Caco-2 (cell line): ENCODE results near the gene TGFA. TPM values are rescaled to one million over a fixed set of nuclear protein-coding genes. Genes with fewer than 3 reads are reported as not detected.

ENCODE experiments used
- BruUV-seq: library from RNA; stranded (reverse); fragments of 400-500 nt; replicated peaks from 2 replicates; lab custom pipeline; 2021; lab: Mats Ljungman, UMichigan
- CTCF ChIA-PET: fragments of 300-600 bp; sonication (Branson Sonifier 250); formaldehyde crosslinking; loops from one replicate; lab custom pipeline; 2022; ENCODE audit warnings: antibody characterized with exemption; lab: Charles Lee
- POLR2A ChIA-PET: fragments of 300-600 bp; sonication (Branson Sonifier 250); formaldehyde crosslinking; loops from one replicate; lab custom pipeline; 2022; ENCODE audit warnings: antibody characterized with exemption; lab: Charles Lee
- DNase-seq, 2 experiments: peaks; one replicate each; pipeline versions ENCODE4 v3.0.0 to v3.0.0-alpha.2; 2020 to 2022
- H3K27me3 ChIP-seq: replicated peaks from 2 replicates; pipeline ENCODE4 v1.6.0; 2011; ENCODE audit warnings: low read length; ENCODE audit not compliant: control insufficient read depth, insufficient read depth
- H3K36me3 ChIP-seq: 2 replicates; pipeline ENCODE4 v1.5.1; 2011; ENCODE audit warnings: low read length; ENCODE audit not compliant: control insufficient read depth, insufficient read depth
- H3K4me1 ChIP-seq: fragments of 250-450 bp; sonication (Bioruptor Pico); 2 replicates; pipeline ENCODE4 v1.5.1; 2020; ENCODE audit warnings: mild to moderate bottlenecking
- H3K4me3 ChIP-seq: 2 replicates; pipeline ENCODE4 v1.5.1; 2011; ENCODE audit warnings: low read depth, mild to moderate bottlenecking, control low read depth, low read length
- H3K9me3 ChIP-seq: fragments of 250-450 bp; sonication (Bioruptor Pico); 2 replicates; pipeline ENCODE4 v1.5.1; 2020; ENCODE audit warnings: mild to moderate bottlenecking, moderate library complexity
- H3K27ac Mint-ChIP-seq: one replicate; pipeline ENCODE4 v1.8.0; 2022; ENCODE audit warnings: mixed read lengths; ENCODE audit not compliant: unreplicated experiment
- H3K27me3 Mint-ChIP-seq: one replicate; pipeline ENCODE4 v1.8.0; 2022; ENCODE audit warnings: mixed read lengths; ENCODE audit not compliant: insufficient read depth, unreplicated experiment
- H3K36me3 Mint-ChIP-seq: one replicate; pipeline ENCODE4 v1.8.0; 2022; ENCODE audit warnings: mild to moderate bottlenecking, mixed read lengths; ENCODE audit not compliant: insufficient read depth, unreplicated experiment
- H3K4me1 Mint-ChIP-seq: one replicate; pipeline ENCODE4 v1.8.0; 2022; ENCODE audit warnings: low read depth, mixed read lengths; ENCODE audit not compliant: unreplicated experiment
- H3K4me3 Mint-ChIP-seq: one replicate; pipeline ENCODE4 v1.8.0; 2022; ENCODE audit warnings: mild to moderate bottlenecking, moderate library complexity, mixed read lengths; ENCODE audit not compliant: unreplicated experiment
- H3K9me3 Mint-ChIP-seq: one replicate; pipeline ENCODE4 v1.8.0; 2022; ENCODE audit warnings: mixed read lengths; ENCODE audit not compliant: unreplicated experiment
- CTCF ChIP-seq, 2 experiments: fragments of 200-600 bp in 1 of 2; IDR thresholded peaks; 1 replicate in 1 of 2; 2 replicates in 1 of 2; pipeline versions ENCODE4 v1.5.1 to v1.8.0; 2011 to 2022; ENCODE audit warnings: antibody characterized with exemption in 1 of 2, control low read depth in 1 of 2, inconsistent platforms in 1 of 2, low read depth in 1 of 2, low read length in 1 of 2, mild to moderate bottlenecking in 1 of 2, moderate library complexity in 1 of 2; ENCODE audit not compliant: insufficient read depth in 1 of 2, severe bottlenecking in 1 of 2, unreplicated experiment in 1 of 2
- intact Hi-C: fragments of 100-400 bp; cut with micrococcal nuclease; formaldehyde crosslinking; loops from one replicate; pipeline ENCODE4 v1.10.0; 2022; ENCODE audit not compliant: unreplicated experiment
- total RNA-seq: library from RNA; stranded (reverse); gene quantifications from 2 replicates; pipeline ENCODE4 v1.2.3, GENCODE V29; 2022

TGFA gene
- total RNA-seq, 1 experiment from 2014 or later = 0.70 TPM

- no peak for DNase-seq
- Histone ChIP-seq H3K27me3 (no peaks in the 10 kb centered on the region; the same call in 1 of the 2 replicates), H3K4me1 (no peaks in the 10 kb centered on the region), H3K36me3 (no peaks in the 10 kb centered on the region), H3K4me3 (no peak overlapping the region), H3K9me3 (no peaks in the 10 kb centered on the region)
- Mint-ChIP-seq H3K27ac (no peak overlapping the region), H3K4me1 (no peaks in the 10 kb centered on the region), H3K9me3 (no peaks in the 10 kb centered on the region), H3K27me3 (peaks cover 14% of the 10 kb centered on the region), H3K36me3 (no peaks in the 10 kb centered on the region), H3K4me3 (no peak overlapping the region)
- no TSS peak for BruUV-seq
- TF ChIP-seq CTCF (IDR thresholded peaks at IDR 0.05; ENCODE audit: insufficient read depth in 1 of 2, low read depth in 1 of 2, low read length in 1 of 2, severe bottlenecking in 1 of 2, unreplicated experiment in 1 of 2) = no peak
- POLR2A ChIA-PET = no interaction called here
- CTCF ChIA-PET = no interaction called here
- intact Hi-C loops = no loop called here
Observed at GRCh38 chr2:70448041-70448440, 105.6 kb downstream of the TGFA start.

- no peaks in the 10 kb centered on the region for H3K36me3 Mint-ChIP-seq
- H3K27me3 Mint-ChIP-seq = peaks cover 8% of the 10 kb centered on the region
- Histone ChIP-seq H3K9me3 (no peaks in the 10 kb centered on the region), H3K27me3 (no peaks in the 10 kb centered on the region; the same call in 1 of the 2 replicates), H3K36me3 (no peaks in the 10 kb centered on the region), H3K4me1 (no peaks in the 10 kb centered on the region), H3K4me3 (no peak overlapping the region)
- H3K4me3 Mint-ChIP-seq = no peak overlapping the region
- DNase-seq = no peak
- H3K27ac Mint-ChIP-seq = no peak overlapping the region
- POLR2A ChIA-PET = no interaction called here
- no TSS peak for BruUV-seq
- CTCF ChIA-PET = interaction anchor here (1.2 kb wide), 1 partner anchor 174 kb away, joined by 4 read pairs; no protein-coding TSS in a partner anchor
- intact Hi-C loops = no loop called here
- no peaks in the 10 kb centered on the region for H3K4me1 Mint-ChIP-seq
- no peak for TF ChIP-seq CTCF (IDR thresholded peaks at IDR 0.05; ENCODE audit: insufficient read depth in 1 of 2, low read depth in 1 of 2, low read length in 1 of 2, severe bottlenecking in 1 of 2, unreplicated experiment in 1 of 2)
- H3K9me3 Mint-ChIP-seq = no peaks in the 10 kb centered on the region
Observed at GRCh38 chr2:70443726-70444125, 109.9 kb downstream of the TGFA start.

- Histone ChIP-seq H3K4me1 (no peaks in the 10 kb centered on the region), H3K9me3 (no peaks in the 10 kb centered on the region), H3K27me3 (no peaks in the 10 kb centered on the region; the same call in 1 of the 2 replicates), H3K4me3 (no peak overlapping the region), H3K36me3 (no peaks in the 10 kb centered on the region)
- H3K4me1 Mint-ChIP-seq = no peaks in the 10 kb centered on the region
- ChIA-PET CTCF (no interaction called here), POLR2A (no interaction called here)
- intact Hi-C loops = no loop called here
- no TSS peak for BruUV-seq
- TF ChIP-seq CTCF (IDR thresholded peaks at IDR 0.05; ENCODE audit: insufficient read depth in 1 of 2, low read depth in 1 of 2, low read length in 1 of 2, severe bottlenecking in 1 of 2, unreplicated experiment in 1 of 2) = no peak
- no peaks in the 10 kb centered on the region for H3K9me3 Mint-ChIP-seq
- H3K27me3 Mint-ChIP-seq = peaks cover 10% of the 10 kb centered on the region
- no peak overlapping the region for H3K27ac Mint-ChIP-seq
- H3K36me3 Mint-ChIP-seq = no peaks in the 10 kb centered on the region
- H3K4me3 Mint-ChIP-seq = no peak overlapping the region
- no peak for DNase-seq
Observed at GRCh38 chr2:70443078-70443465, 110.6 kb downstream of the TGFA start.
